K562 (cell line): ENCODE results near the gene TCF3. TPM values are rescaled to one million over a fixed set of nuclear protein-coding genes. Genes with fewer than 3 reads are reported as not detected.

ENCODE experiments used
- BRD9 ChIP-seq: fragments of 450-650 bp; IDR thresholded peaks from 2 replicates; pipeline ENCODE4 v1.6.1; 2018; ENCODE audit warnings: low read depth; ENCODE audit not compliant: partially characterized antibody
- ETV5 ChIP-seq: sonication (generic); formaldehyde crosslinking; IDR thresholded peaks from 2 replicates; pipeline ENCODE4 v1.4.0; 2020; ENCODE audit warnings: low read depth, mild to moderate bottlenecking, missing genetic modification reagents
- FOS ChIP-seq: IDR thresholded peaks from 3 replicates; pipeline ENCODE4 v1.6.1; 2011; ENCODE audit not compliant: insufficient read length; ENCODE audit errors: extremely low read depth
- HDGF ChIP-seq: fragments of 450-650 bp; IDR thresholded peaks from 2 replicates; pipeline ENCODE4 v1.6.1; 2016
- HMG20A ChIP-seq: fragments of 450-650 bp; formaldehyde crosslinking; conservative IDR thresholded peaks from 2 replicates; pipeline ENCODE4 v1.4.0; 2020; ENCODE audit warnings: mild to moderate bottlenecking, mixed read lengths
- MAFF ChIP-seq: IDR thresholded peaks from 2 replicates; pipeline ENCODE4 v1.6.1; 2012; ENCODE audit warnings: low read length, improper control_type of control experiment
- MCM3 ChIP-seq: fragments of 450-650 bp; IDR thresholded peaks from 2 replicates; pipeline ENCODE4 v1.6.1; 2016
- NR1H2 ChIP-seq: sonication (generic); formaldehyde crosslinking; IDR thresholded peaks from 2 replicates; pipeline ENCODE4 v1.4.0; 2020; ENCODE audit warnings: mild to moderate bottlenecking, missing genetic modification reagents
- NR2F6 ChIP-seq: fragments of 450-650 bp; formaldehyde crosslinking; IDR thresholded peaks from 2 replicates; pipeline ENCODE4 v1.4.0; 2020; ENCODE audit warnings: mild to moderate bottlenecking
- PHF8 ChIP-seq: fragments of 200-600 bp; sonication (generic); IDR thresholded peaks from 2 replicates; pipeline ENCODE4 v1.6.1; 2012; ENCODE audit warnings: mixed run types, mild to moderate bottlenecking, inconsistent platforms, low read length, moderate library complexity, borderline replicate concordance
- POLR2AphosphoS5 ChIP-seq: IDR thresholded peaks from 2 replicates; pipeline ENCODE4 v1.6.1; 2011; ENCODE audit warnings: mild to moderate bottlenecking, low read depth, low read length, moderate library complexity; ENCODE audit not compliant: control insufficient read depth, insufficient read depth
- POU5F1 ChIP-seq: fragments of 150-350 bp; IDR thresholded peaks from 2 replicates; pipeline ENCODE4 v1.6.1; 2014; ENCODE audit warnings: borderline replicate concordance, low read length, low read depth, mild to moderate bottlenecking; ENCODE audit not compliant: partially characterized antibody
- PTRF ChIP-seq: fragments of 450-650 bp; IDR thresholded peaks from 2 replicates; pipeline ENCODE4 v1.6.1; 2016; ENCODE audit warnings: mild to moderate bottlenecking, missing genetic modification characterization, missing compliant biosample characterization
- PURB ChIP-seq: sonication (generic); formaldehyde crosslinking; IDR thresholded peaks from 2 replicates; pipeline ENCODE4 v1.9.0; 2021; ENCODE audit warnings: low read depth, mild to moderate bottlenecking, missing genetic modification reagents
- RHOXF2B ChIP-seq: fragments of 250-450 bp; sonication (Bioruptor Pico); conservative IDR thresholded peaks from 2 replicates; pipeline ENCODE4 v1.5.1; 2021
- RREB1 ChIP-seq: fragments of 250-450 bp; sonication (Bioruptor Pico); IDR thresholded peaks from 2 replicates; pipeline ENCODE4 v1.4.0; 2020
- SMC3 ChIP-seq: conservative IDR thresholded peaks from 2 replicates; pipeline ENCODE4 v1.6.1; 2011; ENCODE audit warnings: low read depth, low read length, improper control_type of control experiment; ENCODE audit not compliant: insufficient read depth
- ZEB2 ChIP-seq: fragments of 450-650 bp; IDR thresholded peaks from 2 replicates; pipeline ENCODE4 v1.6.1; 2016
- ZFP30 ChIP-seq: fragments of 250-450 bp; sonication (Bioruptor Pico); IDR thresholded peaks from 2 replicates; pipeline ENCODE4 v1.8.0; 2022; ENCODE audit warnings: moderate library complexity, mild to moderate bottlenecking, inconsistent platforms, borderline replicate concordance
- ZNF239 ChIP-seq: fragments of 250-450 bp; sonication (Bioruptor Pico); IDR thresholded peaks from 2 replicates; pipeline ENCODE4 v1.4.0; 2020; ENCODE audit warnings: mild to moderate bottlenecking
- polyA plus RNA-seq, 8 experiments: library from polyadenylated mRNA; depleted of rRNA in 4 of 8; stranded (reverse) in 5 of 8; unstranded in 3 of 8; fragments of >200 nt; fragmentation: Nextera tagmentation in 2 of 8; fragmentation: Illumina TruSeq in 1 of 8; extraction: Ambion mirVana in 2 of 8; extraction: Trizol in 1 of 8; gene quantifications; 2 replicates each; pipeline versions ENCODE4 v1.2.1 to v1.2.3, GENCODE V29; 2011 to 2014; ENCODE audit warnings: inconsistent platforms in 1 of 8, missing spikeins in 1 of 8
- total RNA-seq, 7 experiments: library from RNA; depleted of rRNA in 6 of 7; stranded (reverse); fragments of >200 nt in 6 of 7; fragmentation: Illumina TruSeq in 2 of 7; extraction: Trizol in 2 of 7; gene quantifications; 2 replicates each; pipeline versions ENCODE4 v1.2.1 to v1.2.3, GENCODE V29; 2011 to 2021; ENCODE audit warnings: low replicate concordance in 1 of 7
- TF ChIP-seq, protein P1 (sequence below): fragments of 250-450 bp; sonication (Bioruptor Pico); IDR thresholded peaks from 2 replicates; pipeline ENCODE4 v1.8.0; 2021; ENCODE audit warnings: mild to moderate bottlenecking, moderate library complexity
- TF ChIP-seq, protein P2 (sequence below), 2 experiments: fragments of 450-650 bp; IDR thresholded peaks; 2 replicates each; pipeline ENCODE4 v1.6.1; 2016

Gene TCF3
- total and polyA plus RNA-seq, 9 of the 15 experiments (the other 6 are each of a cell fraction or from before 2014, with no cell fraction given), result 5.6 to 259 (median 84.0) TPM

DNA sequence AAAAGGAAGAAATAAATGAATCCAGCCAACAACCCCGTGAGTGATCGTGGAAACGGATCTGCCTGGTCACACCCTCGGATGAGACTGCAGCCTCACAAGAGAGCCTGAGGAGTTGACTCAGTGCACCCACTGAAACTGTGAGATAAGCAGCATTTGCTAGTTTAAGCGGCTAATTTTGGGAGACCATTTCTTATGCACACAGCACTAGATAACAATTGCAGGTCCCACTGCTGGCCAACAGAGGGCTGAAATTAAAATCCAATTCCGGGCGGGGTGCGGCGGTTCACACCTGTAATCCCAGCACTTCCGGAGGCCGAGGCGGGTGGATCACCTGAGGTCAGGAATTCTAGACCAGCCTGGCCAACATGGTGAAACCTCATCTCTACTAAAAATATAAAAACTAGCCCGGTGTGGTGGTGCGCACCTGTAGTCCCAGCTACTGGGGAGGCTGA lies 50.8 kb downstream of the TCF3 start (continued):
- TF ChIP-seq PHF8 (no peak), SMC3 (0 out of 2 replicates have a peak, but pooled peaks have one; percentile 8), ZNF239 (CRISPR knock-in tag) (no peak), ETV5 (0 out of 2 replicates have a peak, but pooled peaks have one; percentile 9), ZEB2 (peak; percentile 43; the same call in 1 of the 2 replicates), PURB (CRISPR knock-in tag) (no peak), NR1H2 (no peak), HMG20A (CRISPR knock-in tag) (no peak), MAFF (0 out of 2 replicates have a peak, but pooled peaks have one; percentile 2), POLR2AphosphoS5 (no peak), HDGF (no peak), BRD9 (peak; percentile 24), MCM3 (no peak), NR2F6 (CRISPR knock-in tag) (no peak), POU5F1 (no peak), ZFP30 (no peak), FOS (no peak), RHOXF2B (CRISPR knock-in tag) (no peak), PTRF (tag) (no peak), RREB1 (no peak)
- TF ChIP-seq, protein P1, sequence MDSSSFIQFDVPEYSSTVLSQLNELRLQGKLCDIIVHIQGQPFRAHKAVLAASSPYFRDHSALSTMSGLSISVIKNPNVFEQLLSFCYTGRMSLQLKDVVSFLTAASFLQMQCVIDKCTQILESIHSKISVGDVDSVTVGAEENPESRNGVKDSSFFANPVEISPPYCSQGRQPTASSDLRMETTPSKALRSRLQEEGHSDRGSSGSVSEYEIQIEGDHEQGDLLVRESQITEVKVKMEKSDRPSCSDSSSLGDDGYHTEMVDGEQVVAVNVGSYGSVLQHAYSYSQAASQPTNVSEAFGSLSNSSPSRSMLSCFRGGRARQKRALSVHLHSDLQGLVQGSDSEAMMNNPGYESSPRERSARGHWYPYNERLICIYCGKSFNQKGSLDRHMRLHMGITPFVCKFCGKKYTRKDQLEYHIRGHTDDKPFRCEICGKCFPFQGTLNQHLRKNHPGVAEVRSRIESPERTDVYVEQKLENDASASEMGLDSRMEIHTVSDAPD, result no peak
- TF ChIP-seq, protein P2, sequence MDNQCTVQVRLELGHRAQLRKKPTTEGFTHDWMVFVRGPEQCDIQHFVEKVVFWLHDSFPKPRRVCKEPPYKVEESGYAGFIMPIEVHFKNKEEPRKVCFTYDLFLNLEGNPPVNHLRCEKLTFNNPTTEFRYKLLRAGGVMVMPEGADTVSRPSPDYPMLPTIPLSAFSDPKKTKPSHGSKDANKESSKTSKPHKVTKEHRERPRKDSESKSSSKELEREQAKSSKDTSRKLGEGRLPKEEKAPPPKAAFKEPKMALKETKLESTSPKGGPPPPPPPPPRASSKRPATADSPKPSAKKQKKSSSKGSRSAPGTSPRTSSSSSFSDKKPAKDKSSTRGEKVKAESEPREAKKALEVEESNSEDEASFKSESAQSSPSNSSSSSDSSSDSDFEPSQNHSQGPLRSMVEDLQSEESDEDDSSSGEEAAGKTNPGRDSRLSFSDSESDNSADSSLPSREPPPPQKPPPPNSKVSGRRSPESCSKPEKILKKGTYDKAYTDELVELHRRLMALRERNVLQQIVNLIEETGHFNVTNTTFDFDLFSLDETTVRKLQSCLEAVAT (IDR thresholded peaks at IDR 0.05), result no peak; a peak in 1 of 4 replicates
